Measurements from ENCODE around the gene NT5DC1.

GRCh38 chr6:116210750-116211425 is 110.2 kb downstream of the NT5DC1 start:
- TF ChIP-seq CTCF (IDR thresholded peaks at IDR 0.05) = no peak
- no peak for TF ChIP-seq POLR2A (IDR thresholded peaks at IDR 0.05)

Data from adrenal gland (tissue), 5 donors.